Measurements from ENCODE around the gene SLC66A2. TPM values are rescaled to one million over a fixed set of nuclear protein-coding genes. Genes with fewer than 3 reads are reported as not detected.

SLC66A2 gene
- total and polyA plus RNA-seq, 10 of the 15 experiments (the other 5 are each of a cell fraction or from before 2014, with no cell fraction given) = 0.69 to 42.5 (median 14.8) TPM

DNA sequence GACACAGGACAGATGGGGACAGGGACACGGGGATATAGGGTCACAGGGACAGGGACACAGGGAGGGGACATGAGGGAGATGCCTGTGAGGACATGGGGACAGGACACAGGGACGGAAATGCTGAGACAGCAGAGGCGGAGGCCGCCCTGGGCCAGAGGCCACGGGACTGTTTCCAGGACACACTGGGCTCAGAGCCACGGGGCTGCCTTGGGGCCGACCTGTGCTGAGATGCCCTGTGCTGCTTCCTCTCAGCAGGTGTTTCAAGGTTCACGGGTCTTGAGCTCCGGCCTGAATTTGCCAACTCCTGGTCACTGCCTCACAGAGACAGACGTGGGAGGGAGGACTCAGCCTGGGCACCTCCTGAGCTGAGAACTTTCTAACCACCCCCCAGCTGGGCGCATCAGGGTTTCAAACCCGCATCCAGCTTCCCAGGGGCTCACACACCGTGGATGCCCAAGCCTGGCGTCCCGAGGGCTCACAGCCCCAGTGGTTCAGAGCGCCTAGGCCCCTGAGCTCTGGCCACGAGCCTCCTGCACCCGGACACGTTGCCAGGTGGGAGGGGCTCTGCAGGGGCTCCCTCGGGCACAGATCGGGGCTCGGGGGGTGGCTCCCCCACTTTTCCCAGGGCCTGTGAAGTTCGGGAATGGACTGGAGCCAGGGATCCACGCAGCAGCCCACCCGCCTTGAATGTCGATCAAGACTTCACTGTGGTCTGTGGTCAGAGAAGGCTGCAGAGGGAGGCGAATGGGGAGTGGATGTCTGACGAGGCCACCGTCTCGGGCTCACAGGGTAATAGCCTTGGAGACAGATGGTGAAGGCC is 64.1 kb downstream of the SLC66A2 start:
- Histone ChIP-seq H3K36me3 (ENCODE audit: control insufficient read depth in 2 of 2, insufficient read depth in 2 of 2, low read length in 1 of 2) (no peaks in the 10 kb centered on the region), H3K9ac (ENCODE audit: control insufficient read depth, insufficient read depth, low read length) (no peak overlapping the region), H3K79me2 (ENCODE audit: control insufficient read depth, insufficient read depth, low read length) (no peaks in the 10 kb centered on the region), H3K4me3 (no peak overlapping the region), H3K27me3 (replicated peaks in 1 of 2; ENCODE audit: control insufficient read depth in 2 of 2, insufficient read depth in 2 of 2, low read length in 1 of 2) (no peaks in the 10 kb centered on the region), H3K4me2 (ENCODE audit: control insufficient read depth, insufficient read depth) (no peak overlapping the region), H4K20me1 (ENCODE audit: control insufficient read depth, insufficient read depth) (no peaks in the 10 kb centered on the region), H3K4me1 (ENCODE audit: control insufficient read depth, insufficient read depth, low read length) (no peaks in the 10 kb centered on the region), H2AFZ (ENCODE audit: control insufficient read depth, low read depth, low read length) (no peak overlapping the region), H3K9me3 (replicated peaks; ENCODE audit: control insufficient read depth, insufficient read depth, low read length) (peaks cover 11% of the 10 kb centered on the region), H3K27ac (ENCODE audit: control insufficient read depth, insufficient read depth) (no peak overlapping the region)
- FAIRE-seq = no peak
- ChIA-PET POLR2A (no interaction called here), CTCF (no interaction called here), RAD21 (ENCODE audit: unreplicated experiment) (no interaction called here), SMC1A (ENCODE audit: uncharacterized antibody, unreplicated experiment) (no interaction called here)
- no peak for TF ChIP-seq BRCA1 (IDR thresholded peaks at IDR 0.05; ENCODE audit: low read depth, low read length)
- no peak for TF ChIP-seq ZBED1 (IDR thresholded peaks at IDR 0.05; ENCODE audit: borderline replicate concordance)
- TF ChIP-seq CBFB (IDR thresholded peaks at IDR 0.05; ENCODE audit: low read depth) = no peak
- no peak for TF ChIP-seq CHD1 (IDR thresholded peaks at IDR 0.05; ENCODE audit: low read depth, low read length)
- no peak for TF ChIP-seq KLF5 (IDR thresholded peaks at IDR 0.05; ENCODE audit: partially characterized antibody)
- intact Hi-C loops (cut with micrococcal nuclease; ENCODE audit: unreplicated experiment) = no loop called here
- WGBS (ENCODE audit: insufficient coverage, insufficient replicate concordance, low lambda C conversion rate, missing lambda C conversion rate) = 68% methylated on average over 29 of the region's 30 CpGs
- no peak for DNase-seq (ENCODE audit: low read depth, low spot score)
- no TSS peak for BruUV-seq (replicated peaks)
- in situ Hi-C loops (cut with MboI) = no loop called here
- ATAC-seq = no peak

DNA sequence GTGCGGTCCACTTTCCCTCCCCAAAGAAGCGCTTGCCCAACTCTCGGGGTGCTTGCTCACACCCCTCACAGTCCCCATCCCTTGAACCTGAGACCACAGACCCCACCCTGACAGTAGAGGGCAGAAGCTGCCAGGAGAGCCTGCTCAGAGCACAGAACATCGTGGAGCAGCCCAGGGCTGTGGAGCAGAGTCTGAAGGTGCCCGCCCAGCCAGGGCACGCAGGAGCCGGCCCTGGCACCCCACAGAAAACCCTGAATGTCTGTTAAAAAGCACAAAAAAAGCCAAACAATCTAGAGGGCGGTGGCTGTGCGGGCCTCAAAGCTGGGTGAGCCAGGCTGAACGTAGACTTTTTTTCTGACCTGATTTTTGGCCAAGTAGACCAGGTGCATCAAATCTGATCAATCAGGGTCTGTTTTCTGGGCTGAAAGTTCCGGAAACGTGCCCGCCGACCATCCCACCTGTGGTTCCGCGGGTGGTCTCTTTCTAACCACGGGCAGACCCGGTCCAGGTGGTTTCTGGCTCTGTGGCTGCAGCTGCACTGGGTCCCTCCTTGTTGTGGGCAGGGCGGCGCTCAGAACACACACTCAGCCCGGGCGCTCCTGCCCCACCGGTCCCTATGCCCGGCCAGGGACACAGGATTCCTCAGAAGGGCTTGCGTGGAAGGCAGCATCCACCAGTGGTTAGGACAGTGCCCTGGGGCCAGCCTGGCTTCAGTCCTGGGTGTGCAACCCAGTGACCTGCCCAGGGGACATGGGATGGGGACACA is 66.3 kb downstream of the SLC66A2 start:
- FAIRE-seq (no peak), ATAC-seq (no peak), DNase-seq (ENCODE audit: low read depth, low spot score) (no peak)
- BruUV-seq (replicated peaks) = no TSS peak
- POLR2A ChIA-PET = no interaction called here
- no peaks in the 10 kb centered on the region for H3K27me3 ChIP-seq (replicated peaks in 1 of 2; ENCODE audit: control insufficient read depth in 2 of 2, insufficient read depth in 2 of 2, low read length in 1 of 2)
- no peak overlapping the region for H2AFZ ChIP-seq (ENCODE audit: control insufficient read depth, low read depth, low read length)
- no peak overlapping the region for H3K4me3 ChIP-seq
- H3K9ac ChIP-seq (ENCODE audit: control insufficient read depth, insufficient read depth, low read length) = no peak overlapping the region
- SMC1A ChIA-PET (ENCODE audit: uncharacterized antibody, unreplicated experiment) = no interaction called here
- no peaks in the 10 kb centered on the region for H3K79me2 ChIP-seq (ENCODE audit: control insufficient read depth, insufficient read depth, low read length)
- WGBS (ENCODE audit: insufficient coverage, insufficient replicate concordance, low lambda C conversion rate, missing lambda C conversion rate) = 79% methylated on average over 25 of the region's 25 CpGs
- CTCF ChIA-PET = no interaction called here
- in situ Hi-C loops (cut with MboI) = no loop called here
- RAD21 ChIA-PET (ENCODE audit: unreplicated experiment) = no interaction called here
- no peak overlapping the region for H3K4me2 ChIP-seq (ENCODE audit: control insufficient read depth, insufficient read depth)
- no peaks in the 10 kb centered on the region for H3K4me1 ChIP-seq (ENCODE audit: control insufficient read depth, insufficient read depth, low read length)
- intact Hi-C loops (cut with micrococcal nuclease; ENCODE audit: unreplicated experiment) = no loop called here
- H3K9me3 ChIP-seq (replicated peaks; ENCODE audit: control insufficient read depth, insufficient read depth, low read length) = peaks cover 10% of the 10 kb centered on the region
- H3K27ac ChIP-seq (ENCODE audit: control insufficient read depth, insufficient read depth) = no peak overlapping the region
- H4K20me1 ChIP-seq (ENCODE audit: control insufficient read depth, insufficient read depth) = no peaks in the 10 kb centered on the region
- H3K36me3 ChIP-seq (ENCODE audit: control insufficient read depth in 2 of 2, insufficient read depth in 2 of 2, low read length in 1 of 2) = no peaks in the 10 kb centered on the region
- TF ChIP-seq MEF2A (IDR thresholded peaks at IDR 0.05; ENCODE audit: insufficient read depth, low read depth, low read length) (no peak), JUNB (IDR thresholded peaks at IDR 0.05) (no peak), SRF (IDR thresholded peaks at IDR 0.05; ENCODE audit: low read depth in 2 of 2, low read length in 2 of 2) (no peak), RFX5 (IDR thresholded peaks at IDR 0.05; ENCODE audit: low read depth, low read length) (no peak), YY1 (IDR thresholded peaks at IDR 0.05; ENCODE audit: low read depth, low read length) (no peak)
- TF ChIP-seq, protein P1, sequence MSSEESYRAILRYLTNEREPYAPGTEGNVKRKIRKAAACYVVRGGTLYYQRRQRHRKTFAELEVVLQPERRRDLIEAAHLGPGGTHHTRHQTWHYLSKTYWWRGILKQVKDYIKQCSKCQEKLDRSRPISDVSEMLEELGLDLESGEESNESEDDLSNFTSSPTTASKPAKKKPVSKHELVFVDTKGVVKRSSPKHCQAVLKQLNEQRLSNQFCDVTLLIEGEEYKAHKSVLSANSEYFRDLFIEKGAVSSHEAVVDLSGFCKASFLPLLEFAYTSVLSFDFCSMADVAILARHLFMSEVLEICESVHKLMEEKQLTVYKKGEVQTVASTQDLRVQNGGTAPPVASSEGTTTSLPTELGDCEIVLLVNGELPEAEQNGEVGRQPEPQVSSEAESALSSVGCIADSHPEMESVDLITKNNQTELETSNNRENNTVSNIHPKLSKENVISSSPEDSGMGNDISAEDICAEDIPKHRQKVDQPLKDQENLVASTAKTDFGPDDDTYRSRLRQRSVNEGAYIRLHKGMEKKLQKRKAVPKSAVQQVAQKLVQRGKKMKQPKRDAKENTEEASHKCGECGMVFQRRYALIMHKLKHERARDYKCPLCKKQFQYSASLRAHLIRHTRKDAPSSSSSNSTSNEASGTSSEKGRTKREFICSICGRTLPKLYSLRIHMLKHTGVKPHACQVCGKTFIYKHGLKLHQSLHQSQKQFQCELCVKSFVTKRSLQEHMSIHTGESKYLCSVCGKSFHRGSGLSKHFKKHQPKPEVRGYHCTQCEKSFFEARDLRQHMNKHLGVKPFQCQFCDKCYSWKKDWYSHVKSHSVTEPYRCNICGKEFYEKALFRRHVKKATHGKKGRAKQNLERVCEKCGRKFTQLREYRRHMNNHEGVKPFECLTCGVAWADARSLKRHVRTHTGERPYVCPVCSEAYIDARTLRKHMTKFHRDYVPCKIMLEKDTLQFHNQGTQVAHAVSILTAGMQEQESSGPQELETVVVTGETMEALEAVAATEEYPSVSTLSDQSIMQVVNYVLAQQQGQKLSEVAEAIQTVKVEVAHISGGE (CRISPR knock-in tag; IDR thresholded peaks at IDR 0.05) = no peak

All from GM12878 (cell line).